Measurements from ENCODE around the gene MPP1.

DNA sequence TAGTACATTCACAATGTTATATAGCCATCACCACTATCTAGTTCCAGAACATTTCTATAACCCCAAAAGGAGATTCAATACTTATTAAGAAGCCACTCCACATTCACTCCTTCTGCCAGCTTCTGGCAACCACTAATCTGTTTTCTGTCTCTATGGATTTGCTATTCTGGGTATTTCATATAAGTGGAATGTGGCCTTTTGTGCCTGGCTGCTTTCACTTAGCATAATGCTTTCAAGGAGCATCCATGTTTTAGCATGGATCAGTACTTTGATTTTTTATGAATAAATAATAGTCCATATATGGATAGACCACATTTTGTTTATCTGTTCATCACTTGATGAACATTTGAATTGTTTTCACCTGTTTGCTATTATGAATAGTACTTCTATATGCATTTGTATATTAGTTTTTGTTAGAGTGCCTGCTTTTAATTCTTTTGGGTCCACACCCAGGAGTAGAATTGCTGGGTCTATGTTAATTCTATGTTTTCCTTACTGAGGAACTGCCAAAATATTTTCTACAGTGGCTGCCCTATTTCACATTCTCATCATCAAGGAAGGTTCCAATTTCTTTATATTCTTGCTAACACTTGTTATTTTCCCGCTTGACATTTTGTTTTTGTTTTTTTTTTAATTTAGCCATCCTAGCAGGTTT lies 45.8 kb upstream of the MPP1 start:
- TF ChIP-seq, protein P1, sequence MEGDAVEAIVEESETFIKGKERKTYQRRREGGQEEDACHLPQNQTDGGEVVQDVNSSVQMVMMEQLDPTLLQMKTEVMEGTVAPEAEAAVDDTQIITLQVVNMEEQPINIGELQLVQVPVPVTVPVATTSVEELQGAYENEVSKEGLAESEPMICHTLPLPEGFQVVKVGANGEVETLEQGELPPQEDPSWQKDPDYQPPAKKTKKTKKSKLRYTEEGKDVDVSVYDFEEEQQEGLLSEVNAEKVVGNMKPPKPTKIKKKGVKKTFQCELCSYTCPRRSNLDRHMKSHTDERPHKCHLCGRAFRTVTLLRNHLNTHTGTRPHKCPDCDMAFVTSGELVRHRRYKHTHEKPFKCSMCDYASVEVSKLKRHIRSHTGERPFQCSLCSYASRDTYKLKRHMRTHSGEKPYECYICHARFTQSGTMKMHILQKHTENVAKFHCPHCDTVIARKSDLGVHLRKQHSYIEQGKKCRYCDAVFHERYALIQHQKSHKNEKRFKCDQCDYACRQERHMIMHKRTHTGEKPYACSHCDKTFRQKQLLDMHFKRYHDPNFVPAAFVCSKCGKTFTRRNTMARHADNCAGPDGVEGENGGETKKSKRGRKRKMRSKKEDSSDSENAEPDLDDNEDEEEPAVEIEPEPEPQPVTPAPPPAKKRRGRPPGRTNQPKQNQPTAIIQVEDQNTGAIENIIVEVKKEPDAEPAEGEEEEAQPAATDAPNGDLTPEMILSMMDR (IDR thresholded peaks at IDR 0.05; ENCODE audit: low read depth, low read length, poor library complexity, severe bottlenecking): no peak
- no peak for TF ChIP-seq EZH2phosphoT487 (IDR thresholded peaks at IDR 0.05; ENCODE audit: borderline replicate concordance, low read length)

All from DOHH2 (cell line).